GM21360 (cell line): Measurements from ENCODE around the gene ATP8A1.

Experiments
- ATAC-seq: cut with Tn5 transposase; IDR thresholded peaks from one replicate; pipeline ENCODE4 v1.9.1; 2021; ENCODE audit warnings: mild to moderate bottlenecking, moderate library complexity; ENCODE audit not compliant: unreplicated experiment

The ATP8A1 gene

DNA sequence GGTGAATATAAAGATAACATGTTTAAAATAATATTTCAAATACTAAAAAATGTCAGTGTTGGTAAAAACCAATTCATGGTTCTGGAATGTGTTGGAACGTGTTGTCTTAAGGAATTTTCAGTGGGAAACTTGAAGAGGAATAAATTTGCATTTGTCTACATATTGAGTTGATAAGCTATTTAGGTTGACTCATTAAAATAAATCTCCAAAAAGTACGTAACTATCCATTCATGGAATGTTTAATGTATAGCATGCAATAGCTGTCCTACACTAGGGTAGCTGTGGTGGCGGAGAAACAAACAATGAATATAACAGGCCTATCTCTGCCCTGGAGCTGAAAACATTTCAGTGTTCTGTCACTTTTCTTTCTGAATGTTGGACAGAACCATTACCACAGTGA lies 239.4 kb downstream of the ATP8A1 start:
- no peak for ATAC-seq

DNA sequence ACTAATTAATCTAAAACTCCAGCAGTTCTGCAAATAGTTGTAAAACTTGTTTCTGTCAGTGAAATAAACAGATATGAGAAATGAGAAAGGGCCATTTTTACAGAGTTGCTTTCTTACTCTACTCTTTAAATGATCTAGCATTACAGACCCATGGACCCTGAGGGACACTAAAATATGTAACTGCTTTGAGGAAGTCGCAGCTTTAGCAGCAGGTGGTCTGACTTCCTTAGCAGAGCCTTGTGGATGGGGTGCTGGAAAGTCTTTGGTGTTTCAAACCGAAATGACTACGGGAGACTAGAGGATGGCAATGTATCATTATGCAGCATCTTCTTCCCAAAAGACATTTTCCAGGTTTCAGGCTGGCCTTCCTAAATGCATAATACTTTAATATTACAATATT lies 240.9 kb downstream of the ATP8A1 start:
- ATAC-seq = peak; percentile 70

DNA sequence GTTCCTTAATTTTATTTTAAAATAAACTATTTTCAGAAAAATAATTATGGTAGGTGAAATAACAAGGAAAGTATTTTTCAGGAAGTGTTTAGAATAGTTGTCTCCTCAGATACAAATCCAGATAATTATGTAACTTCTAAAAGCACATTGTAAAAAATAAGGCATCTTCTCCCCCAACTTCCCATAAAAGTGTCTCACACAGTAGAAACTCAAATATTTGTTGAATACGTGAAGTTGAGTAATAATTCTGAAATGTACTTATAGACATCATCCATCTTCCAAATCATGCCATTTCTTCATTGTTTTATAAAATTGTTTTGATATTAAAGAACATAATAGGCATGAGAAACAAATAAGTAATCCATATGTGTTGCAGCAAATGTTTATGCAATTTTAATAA lies 241.6 kb downstream of the ATP8A1 start:
- ATAC-seq = no peak

DNA sequence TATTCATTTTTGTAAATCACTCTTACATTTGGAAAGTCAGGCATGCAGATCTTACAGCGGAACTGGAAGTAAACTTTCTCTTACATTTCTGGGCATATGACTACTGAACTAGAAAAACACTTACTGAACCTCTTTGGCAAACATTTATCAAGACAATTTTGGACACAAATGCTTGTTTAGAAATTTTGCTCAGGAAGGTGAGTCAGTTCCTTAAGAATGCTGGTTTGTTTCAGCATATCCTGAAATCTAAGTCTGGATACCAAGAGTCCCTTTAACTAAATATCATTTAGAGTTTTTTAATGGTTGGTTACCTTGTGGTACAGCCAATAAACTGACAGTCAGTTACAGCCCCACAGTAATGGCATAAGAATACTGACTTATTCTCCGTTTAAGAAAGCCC lies 244.7 kb downstream of the ATP8A1 start:
- no peak for ATAC-seq

DNA sequence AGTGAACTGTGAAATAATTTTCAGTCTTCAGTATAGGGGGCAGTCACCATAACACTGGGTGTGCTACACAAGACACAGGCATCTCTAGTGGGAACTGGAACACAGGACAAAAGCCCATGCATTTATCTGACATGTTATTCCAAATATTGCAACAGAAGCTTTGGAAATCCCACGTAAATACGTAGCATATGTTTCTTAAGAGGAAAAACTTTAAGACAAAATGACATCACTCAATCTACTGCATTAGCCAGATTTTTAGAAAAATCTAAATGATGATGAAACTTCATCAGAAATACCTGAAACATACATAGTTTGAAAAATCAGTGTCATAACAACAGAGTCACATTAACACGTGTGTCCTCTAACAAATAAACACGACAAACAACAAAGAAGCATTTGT lies 245.1 kb downstream of the ATP8A1 start:
- no peak for ATAC-seq

DNA sequence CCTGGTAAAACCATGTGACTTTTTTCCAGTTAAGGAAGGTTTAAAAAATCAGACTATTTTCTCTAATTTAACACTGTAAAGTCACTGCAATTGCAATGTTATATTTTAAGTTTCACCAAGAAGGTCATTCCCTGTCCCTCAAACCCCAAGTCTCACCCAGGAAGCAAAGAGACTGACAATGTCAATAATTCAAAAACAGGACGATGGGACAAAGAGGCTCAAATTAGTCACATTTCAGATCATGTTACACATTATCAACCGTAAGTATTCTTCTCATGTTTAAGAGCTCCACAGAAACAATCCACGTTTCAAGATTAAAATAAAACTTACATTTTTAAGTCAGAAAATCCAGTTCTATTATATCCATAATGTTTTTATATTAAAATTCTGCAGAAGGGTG lies 246.5 kb downstream of the ATP8A1 start:
- ATAC-seq = no peak

DNA sequence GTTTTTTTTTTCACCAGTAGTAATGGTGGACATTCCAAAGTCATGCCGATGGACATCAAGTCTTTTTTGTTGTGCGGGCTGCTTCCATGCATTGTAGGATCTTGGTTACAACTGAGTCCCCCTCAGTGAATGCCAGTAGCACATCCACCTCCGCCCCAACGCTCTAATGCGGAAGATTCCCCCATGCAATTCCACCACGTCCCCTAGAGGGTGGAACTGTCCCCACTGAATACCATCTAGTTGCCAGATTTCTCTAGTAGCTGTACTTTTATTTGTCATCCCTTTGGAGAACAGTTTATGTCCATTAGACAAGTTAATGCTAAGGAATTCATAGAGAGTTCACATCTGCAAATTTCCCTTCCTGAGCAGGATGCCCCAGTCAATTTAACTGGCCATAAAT lies 252.9 kb downstream of the ATP8A1 start:
- no peak for ATAC-seq

DNA sequence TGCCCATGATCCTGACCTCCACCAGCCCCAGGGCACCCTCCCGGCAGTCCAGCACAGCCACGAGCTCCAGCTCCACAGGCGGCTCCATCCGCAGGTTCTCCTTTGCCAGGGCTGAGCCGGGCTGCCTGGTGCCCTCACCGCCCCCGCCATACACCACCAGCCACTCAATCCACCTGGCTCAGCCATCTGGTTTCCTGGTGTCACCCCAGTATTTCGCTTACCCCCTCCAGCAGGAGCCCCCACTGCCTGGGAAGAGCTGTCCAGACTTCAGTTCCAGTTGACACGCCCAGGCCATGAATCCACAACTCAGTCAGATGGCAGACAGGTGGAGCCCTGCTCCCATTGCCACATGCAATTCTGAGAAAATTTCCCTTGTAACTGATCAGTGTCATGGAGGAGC lies 255.7 kb downstream of the ATP8A1 start:
- no peak for ATAC-seq

DNA sequence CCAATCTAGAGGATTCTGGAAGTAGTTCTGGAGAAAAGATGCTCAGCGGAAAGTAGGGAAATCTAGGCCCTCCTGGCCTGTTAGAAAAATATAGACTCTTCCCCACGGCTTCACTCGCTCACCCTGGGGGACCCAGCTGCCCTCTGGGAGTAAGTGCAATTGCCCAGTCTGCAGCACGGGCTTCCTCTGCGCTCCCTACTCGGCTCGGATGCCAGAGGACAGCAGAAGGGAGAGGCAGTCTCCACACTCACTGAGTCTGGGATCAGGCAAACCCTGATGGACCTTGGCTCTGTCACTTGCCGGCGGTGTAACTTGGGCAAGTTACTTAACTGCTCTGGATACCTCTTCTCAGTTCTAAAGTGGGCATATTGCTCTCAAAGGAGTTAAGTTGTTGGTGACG lies 257.5 kb downstream of the ATP8A1 start:
- ATAC-seq = no peak

DNA sequence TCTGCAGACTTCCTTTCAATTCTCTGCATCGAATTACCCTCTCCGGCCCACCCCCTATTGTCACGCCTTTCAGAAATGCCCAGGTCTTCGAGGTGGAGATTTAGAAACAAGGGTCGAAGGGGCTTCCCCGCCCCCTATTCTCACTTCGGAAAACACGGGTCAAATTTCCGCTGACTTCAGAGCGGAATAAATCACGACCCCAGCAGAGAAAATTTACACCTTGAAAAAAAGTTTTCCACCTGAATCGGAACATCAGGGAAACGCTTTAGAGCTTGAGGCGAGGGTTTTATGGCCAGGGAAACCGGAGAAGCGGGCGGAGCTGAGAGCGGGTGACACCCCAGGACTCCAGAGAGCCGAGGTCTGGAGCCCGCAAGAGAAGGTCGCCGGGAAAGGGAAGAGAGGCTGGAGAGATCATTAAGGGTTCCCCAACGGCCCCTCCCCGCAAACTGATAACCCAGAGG lies 258.0 kb downstream of the ATP8A1 start:
- ATAC-seq = no peak

DNA sequence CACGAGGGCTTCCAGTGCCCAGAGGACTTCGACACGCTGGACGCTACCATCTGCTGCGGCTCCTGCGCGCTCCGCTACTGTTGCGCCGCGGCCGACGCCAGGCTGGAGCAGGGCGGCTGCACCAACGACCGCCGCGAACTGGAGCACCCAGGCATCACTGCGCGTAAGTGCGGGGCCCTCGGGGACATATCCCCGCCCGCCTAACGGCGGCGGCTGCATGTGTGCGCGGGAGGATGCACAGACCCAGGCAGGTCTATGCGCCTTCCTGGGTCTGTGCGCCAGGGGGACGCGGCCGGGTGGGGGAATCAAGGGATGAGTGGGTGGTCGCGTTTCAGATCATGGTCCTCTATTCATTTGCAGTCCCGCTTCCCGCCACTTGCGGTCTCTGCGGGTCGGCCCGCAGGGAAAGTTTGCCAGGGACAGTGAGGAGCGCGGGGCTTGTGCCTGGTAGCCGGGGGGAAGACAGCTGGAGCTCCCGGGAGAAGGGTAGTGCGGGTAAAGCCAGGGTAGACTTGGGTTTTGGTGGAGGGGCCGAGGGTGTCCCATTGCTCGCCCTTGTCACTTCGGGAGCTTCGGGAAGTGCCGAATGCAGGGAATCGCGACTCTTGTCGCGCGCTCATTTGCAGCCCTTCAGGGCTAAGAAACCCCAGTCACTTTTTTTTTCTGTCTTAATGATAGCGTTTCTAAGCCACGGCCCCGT lies 258.6 kb downstream of the ATP8A1 start:
- ATAC-seq = no peak

DNA sequence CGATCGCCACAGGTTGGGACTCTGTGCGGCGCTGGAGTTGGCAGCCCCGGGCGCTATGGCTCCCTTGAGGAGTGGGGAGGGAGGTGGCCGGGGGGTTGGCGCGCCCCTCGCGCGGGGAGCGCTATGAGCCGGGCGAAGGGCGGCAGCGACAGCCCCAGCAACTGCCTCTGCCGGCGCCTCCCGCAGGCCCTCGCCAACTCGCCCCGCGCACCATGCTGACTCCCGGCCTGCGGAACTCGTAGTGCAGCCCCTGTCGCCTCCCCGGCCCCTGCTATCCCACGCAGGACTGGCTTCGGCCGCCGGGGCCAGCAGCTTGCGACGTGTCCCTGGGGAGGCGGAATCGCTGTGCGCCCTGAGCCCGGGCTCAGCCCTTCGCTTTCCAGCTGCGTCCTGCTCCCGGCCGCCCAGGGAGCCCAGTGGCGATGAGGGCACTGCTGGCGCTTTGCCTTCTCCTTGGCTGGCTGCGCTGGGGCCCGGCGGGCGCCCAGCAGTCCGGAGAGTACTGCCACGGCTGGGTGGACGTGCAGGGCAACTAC lies 259.2 kb downstream of the ATP8A1 start:
- no peak for ATAC-seq

DNA sequence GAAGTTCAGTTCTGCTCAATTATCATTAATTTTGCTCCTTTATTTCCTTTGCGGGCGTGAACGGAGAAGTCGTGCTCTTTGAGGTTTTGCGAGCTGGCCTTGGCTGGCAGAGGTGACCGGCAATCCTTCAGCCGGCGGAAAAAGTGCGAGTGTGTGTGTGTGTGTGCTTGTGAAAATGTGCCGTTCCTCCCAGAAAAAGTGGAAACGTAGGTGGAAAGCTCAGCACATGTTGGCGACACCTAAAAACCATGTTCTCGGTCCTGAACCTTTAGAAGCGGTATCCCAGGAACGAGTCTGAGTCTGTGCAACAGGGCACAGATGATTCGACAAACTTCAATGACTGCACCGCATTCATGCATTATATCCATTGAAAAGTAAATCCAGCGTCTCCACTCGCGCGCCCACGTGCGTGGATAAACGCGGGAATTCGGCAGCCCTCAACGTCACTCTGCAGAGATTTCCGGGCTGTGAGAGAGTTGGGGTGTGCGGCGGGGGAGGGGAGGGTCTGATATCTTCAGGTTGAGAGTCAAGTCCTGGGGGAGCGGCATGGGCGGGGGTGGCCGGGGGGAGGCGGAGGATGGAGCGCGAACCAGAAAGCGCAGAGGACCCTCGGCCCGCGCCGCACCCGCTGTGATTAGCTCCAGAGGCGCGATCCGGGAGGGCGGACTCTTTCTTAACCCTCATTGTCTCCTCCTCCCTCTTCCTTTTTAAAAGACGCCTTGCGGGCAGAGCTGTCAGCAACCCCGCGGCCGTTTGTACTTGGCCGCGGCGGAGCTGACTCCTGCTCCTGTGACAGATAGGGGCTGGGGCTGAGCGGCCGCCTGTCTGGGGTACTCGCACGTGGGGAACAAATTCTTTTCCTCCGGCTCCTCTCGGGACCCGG lies 259.9 kb downstream of the ATP8A1 start, which contains the start of gene SHISA3:
Gene SHISA3, plus strand, starts transcription at position 737 of the 883 bp plus-strand sequence. CDS start 569 bp downstream, outside the sequence.
- no peak for ATAC-seq

DNA sequence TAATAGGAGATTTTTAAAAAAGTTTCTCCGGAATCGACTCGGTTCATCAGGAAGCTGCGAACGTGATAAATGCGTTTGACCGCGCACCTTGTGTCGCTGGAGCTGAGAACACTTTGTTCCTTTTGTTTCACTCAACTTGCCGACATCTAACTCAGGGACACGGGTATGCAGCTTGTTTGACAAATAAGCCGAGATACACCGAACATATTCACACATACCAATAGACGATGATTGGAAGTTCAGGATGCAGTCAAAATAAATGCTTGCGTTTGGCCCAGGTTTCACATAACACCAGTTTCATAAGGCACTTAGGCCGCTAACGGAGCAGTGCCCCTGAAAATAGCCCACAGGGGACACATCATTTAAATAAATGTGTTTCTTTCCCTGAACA lies 260.5 kb downstream of the ATP8A1 start:
- ATAC-seq = no peak

DNA sequence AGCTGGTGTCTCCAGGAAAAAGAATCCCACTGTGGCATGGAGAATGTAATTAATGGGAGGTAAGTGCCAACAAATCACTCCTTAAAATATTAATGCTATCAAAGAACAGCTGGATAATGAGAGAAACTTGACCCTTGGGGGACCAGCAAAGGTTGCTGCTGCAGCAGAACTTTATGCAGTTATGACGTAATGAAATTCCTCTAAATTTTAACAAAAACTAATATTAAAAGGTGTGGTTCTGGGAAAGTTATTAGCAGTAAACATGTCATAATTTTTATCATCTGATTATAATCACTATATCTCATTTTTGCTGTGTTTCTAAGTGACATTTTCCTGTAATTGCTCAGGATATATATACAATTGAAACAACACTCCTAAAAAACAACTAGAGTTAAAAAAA lies 261.3 kb downstream of the ATP8A1 start:
- ATAC-seq = no peak

DNA sequence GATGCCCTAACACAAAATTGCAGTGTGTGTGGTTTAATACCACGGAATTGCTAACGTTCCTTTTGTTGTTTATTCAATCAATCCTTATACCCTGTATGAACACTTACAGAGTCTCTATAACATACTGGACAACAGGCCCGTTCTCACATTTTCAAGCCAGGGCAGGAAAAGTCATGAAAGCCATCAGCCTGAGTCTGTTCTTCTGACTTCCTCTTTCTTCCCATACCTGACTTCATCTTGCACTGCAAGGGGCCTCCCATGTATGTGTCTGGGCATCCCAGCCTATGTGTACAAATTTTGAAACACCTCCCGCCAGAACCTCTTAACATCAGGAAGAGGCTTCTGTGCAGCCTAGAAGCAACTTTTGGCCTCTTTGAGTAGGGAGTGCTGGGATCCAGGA lies 264.5 kb downstream of the ATP8A1 start:
- no peak for ATAC-seq

DNA sequence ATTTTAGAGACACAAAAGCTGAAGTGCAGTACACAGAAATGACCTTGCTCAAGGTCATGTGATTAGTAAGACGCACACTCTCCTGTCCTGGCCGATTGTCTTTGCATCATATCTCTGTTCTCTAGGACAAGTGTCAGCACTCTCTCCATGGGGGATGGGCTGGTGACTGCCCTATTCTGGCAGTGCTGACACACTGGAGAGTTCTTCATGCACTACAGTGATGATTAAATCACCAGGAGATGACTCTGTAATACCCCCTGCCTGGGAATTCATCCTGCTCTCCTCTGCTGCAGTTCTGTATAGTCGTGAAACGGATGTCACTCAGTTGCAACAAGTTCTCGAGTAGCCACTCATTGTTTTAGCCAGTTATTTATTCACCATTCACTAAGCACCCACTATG lies 264.9 kb downstream of the ATP8A1 start:
- ATAC-seq = no peak

DNA sequence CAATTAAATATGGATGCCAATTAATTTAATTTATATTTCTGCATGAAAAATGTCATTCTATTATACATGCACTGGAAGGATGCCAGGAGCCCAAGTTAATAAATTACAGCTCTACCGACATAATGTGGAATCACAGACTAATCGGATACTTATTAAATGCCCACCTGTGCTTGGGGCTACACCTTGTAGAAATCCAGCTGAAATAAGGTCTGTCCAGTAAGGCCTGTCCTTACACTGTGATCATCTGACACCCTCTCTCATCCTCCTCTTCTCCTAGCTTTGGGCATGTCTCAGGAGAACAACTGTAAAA lies 265.6 kb downstream of the ATP8A1 start:
- no peak for ATAC-seq

DNA sequence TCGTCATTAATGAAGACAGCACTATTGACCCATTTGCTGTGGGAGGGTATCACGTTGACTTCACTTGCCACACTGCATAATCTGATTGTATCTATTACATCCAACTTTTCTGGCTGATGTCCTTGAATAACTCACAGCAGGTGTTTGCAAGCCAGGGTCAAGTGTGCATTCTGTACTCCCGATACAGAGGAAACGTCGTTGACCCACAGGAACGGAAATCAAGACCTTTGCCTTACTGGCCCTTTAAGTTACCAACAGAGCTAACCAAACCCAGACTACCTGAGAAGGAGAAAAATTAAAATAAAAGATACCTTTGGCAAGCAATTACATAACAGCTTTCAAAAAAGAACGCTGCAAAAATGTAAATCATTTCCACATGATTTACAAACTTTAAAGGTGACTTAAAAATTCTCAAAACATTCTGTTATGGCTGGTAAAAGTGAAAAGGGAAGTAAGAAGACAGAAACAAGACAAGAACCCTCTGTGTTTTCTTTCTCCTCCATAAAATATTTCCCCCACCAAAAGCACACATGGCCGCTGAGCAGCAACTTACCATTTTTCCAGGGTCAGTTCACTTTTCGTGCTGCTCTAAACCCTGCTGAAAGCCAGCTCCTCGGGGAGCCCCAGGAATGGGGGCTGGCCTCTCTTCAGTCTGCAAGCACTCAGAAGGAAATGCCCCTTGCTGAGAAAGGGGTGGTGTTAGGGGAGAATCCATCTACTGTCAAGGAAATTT lies 266.1 kb downstream of the ATP8A1 start:
- no peak for ATAC-seq

DNA sequence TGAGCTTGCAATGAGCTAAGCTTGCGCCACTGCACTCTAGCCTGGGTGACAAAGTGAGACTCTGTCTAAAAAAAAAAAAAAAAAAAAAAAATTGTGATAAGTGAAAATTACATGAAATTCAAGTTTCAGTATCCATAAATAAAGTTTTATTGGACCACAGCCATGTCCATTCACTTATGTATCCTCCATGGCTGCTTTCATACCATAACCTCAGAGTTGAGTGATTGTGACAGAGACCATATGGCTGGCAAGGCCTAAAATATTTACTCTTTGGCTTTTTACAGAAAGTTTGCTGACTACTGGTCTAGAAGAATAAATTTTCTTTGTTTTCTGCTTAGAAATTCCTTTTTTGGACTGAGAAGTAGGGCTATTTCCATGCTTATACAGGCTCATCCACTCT lies 271.4 kb downstream of the ATP8A1 start:
- ATAC-seq = no peak

DNA sequence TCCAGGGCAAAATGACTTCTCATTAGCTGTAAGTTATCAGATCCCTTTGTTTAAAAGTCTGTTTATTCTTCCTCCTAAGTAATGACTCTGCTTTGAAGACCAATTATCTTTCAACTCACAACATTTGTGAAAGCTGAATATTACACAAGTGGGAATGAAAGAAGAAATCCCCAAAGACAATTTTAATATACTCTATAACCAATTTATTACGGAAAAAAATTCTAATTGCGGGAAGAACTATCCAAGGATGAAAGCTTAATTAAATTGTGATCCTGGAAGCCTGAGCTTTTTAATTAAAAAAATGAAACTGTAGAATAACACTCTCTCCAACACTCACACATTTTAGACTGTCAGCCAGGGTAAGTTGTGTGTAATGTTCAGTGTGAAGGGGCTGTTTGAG lies 275.2 kb downstream of the ATP8A1 start:
- no peak for ATAC-seq
